Pons (tissue), 1 donor: ENCODE data around the gene RHOC.

Experiments used
- DNase-seq: peaks from one replicate; pipeline ENCODE4 v3.0.0-alpha.2; 2016; ENCODE audit warnings: low spot score

RHOC gene

GRCh38 chr1:112701227-112702066 is 5.5 kb downstream of the RHOC start:
- DNase-seq, result no peak

GRCh38 chr1:112700290-112701226 is 6.4 kb downstream of the RHOC start:
- peak; percentile 96 for DNase-seq

- DNase-seq, result no peak
Observed at GRCh38 chr1:112699425-112700144, 7.3 kb downstream of the RHOC start.

- DNase-seq, result no peak
Observed at GRCh38 chr1:112698366-112699310, 8.3 kb downstream of the RHOC start.

GRCh38 chr1:112697781-112698201 is 9.1 kb downstream of the RHOC start:
- DNase-seq, result no peak

- no peak for DNase-seq
Observed at GRCh38 chr1:112696578-112697314, 10.2 kb downstream of the RHOC start.

GRCh38 chr1:112695276-112695675 is 11.7 kb downstream of the RHOC start:
- no peak for DNase-seq

- no peak for DNase-seq
Observed at GRCh38 chr1:112694363-112694929, 12.5 kb downstream of the RHOC start.

- DNase-seq, result no peak
Observed at GRCh38 chr1:112693821-112694220, 13.1 kb downstream of the RHOC start.

- no peak for DNase-seq
Observed at GRCh38 chr1:112692681-112693080, 14.2 kb downstream of the RHOC start.

GRCh38 chr1:112689842-112690237 is 17.1 kb downstream of the RHOC start:
- no peak for DNase-seq

GRCh38 chr1:112689196-112689841 is 17.6 kb downstream of the RHOC start:
- DNase-seq, result no peak

- no peak for DNase-seq
Observed at GRCh38 chr1:112688781-112689193, 18.1 kb downstream of the RHOC start.

GRCh38 chr1:112687785-112688496 is 19.0 kb downstream of the RHOC start:
- DNase-seq, result no peak

GRCh38 chr1:112687361-112687760 is 19.6 kb downstream of the RHOC start:
- DNase-seq, result no peak

GRCh38 chr1:112686835-112687234 is 20.1 kb downstream of the RHOC start:
- no peak for DNase-seq

- no peak for DNase-seq
Observed at GRCh38 chr1:112686417-112686816, 20.5 kb downstream of the RHOC start.

- no peak for DNase-seq
Observed at GRCh38 chr1:112685913-112686312, 21.0 kb downstream of the RHOC start.

GRCh38 chr1:112678605-112679004 is 28.3 kb downstream of the RHOC start:
- no peak for DNase-seq
